SK-N-SH treated with all-trans-retinoic acid at 6 μM for 48 hours (cell line): Measurements from ENCODE around the gene LMBR1.

ENCODE experiments used
- ATAC-seq: fragments of 200-7000 bp; cut with Tn5 transposase; 3 replicates; pipeline ENCODE4 v1.9.1; 2020; ENCODE audit warnings: mild to moderate bottlenecking, moderate library complexity
- ARNTL ChIP-seq: fragments of 450-650 bp; formaldehyde crosslinking; IDR thresholded peaks from 2 replicates; pipeline ENCODE4 v1.5.0; 2020; ENCODE audit warnings: low read depth, mild to moderate bottlenecking, moderate library complexity, borderline replicate concordance
- BACH2 ChIP-seq: fragments of 250-450 bp; sonication (Bioruptor Pico); IDR thresholded peaks from 2 replicates; pipeline ENCODE4 v1.9.0; 2021; ENCODE audit warnings: mild to moderate bottlenecking, borderline replicate concordance
- CREB5 ChIP-seq: fragments of 250-450 bp; sonication (Bioruptor Pico); IDR thresholded peaks from 2 replicates; pipeline ENCODE4 v1.5.1; 2020; ENCODE audit warnings: low read depth, mild to moderate bottlenecking, moderate library complexity
- CSDC2 ChIP-seq: fragments of 250-450 bp; sonication (Bioruptor Pico); IDR thresholded peaks from 2 replicates; pipeline ENCODE4 v1.5.0; 2020; ENCODE audit warnings: mild to moderate bottlenecking, moderate library complexity
- CSRNP3 ChIP-seq: fragments of 250-450 bp; sonication (Bioruptor Pico); IDR thresholded peaks from 2 replicates; pipeline ENCODE4 v1.5.1; 2021; ENCODE audit warnings: mild to moderate bottlenecking, moderate library complexity
- ESRRG ChIP-seq: fragments of 250-450 bp; sonication (Bioruptor Pico); IDR thresholded peaks from 2 replicates; pipeline ENCODE4 v1.6.1; 2021; ENCODE audit warnings: mild to moderate bottlenecking
- GLIS3 ChIP-seq: fragments of 250-450 bp; sonication (Bioruptor Pico); IDR thresholded peaks from 2 replicates; pipeline ENCODE4 v1.5.0; 2020; ENCODE audit warnings: mild to moderate bottlenecking, moderate library complexity
- ISL1 ChIP-seq: fragments of 250-450 bp; sonication (Bioruptor Pico); IDR thresholded peaks from 2 replicates; pipeline ENCODE4 v2.1.2; 2022; ENCODE audit warnings: mild to moderate bottlenecking, moderate library complexity
- PATZ1 ChIP-seq: fragments of 250-450 bp; sonication (Bioruptor Pico); IDR thresholded peaks from 2 replicates; pipeline ENCODE4 v1.8.0; 2020; ENCODE audit warnings: mild to moderate bottlenecking, moderate library complexity, borderline replicate concordance
- POU6F1 ChIP-seq: fragments of 250-450 bp; sonication (Bioruptor Pico); IDR thresholded peaks from 2 replicates; pipeline ENCODE4 v1.8.0; 2021; ENCODE audit warnings: low read depth, mild to moderate bottlenecking, moderate library complexity, borderline replicate concordance
- PPARA ChIP-seq: fragments of 250-450 bp; sonication (Bioruptor Pico); IDR thresholded peaks from 2 replicates; pipeline ENCODE4 v1.5.0; 2020; ENCODE audit warnings: mild to moderate bottlenecking, borderline replicate concordance
- RARB ChIP-seq: fragments of 250-450 bp; sonication (Bioruptor Pico); IDR thresholded peaks from 2 replicates; pipeline ENCODE4 v1.8.0; 2021; ENCODE audit warnings: mild to moderate bottlenecking, moderate library complexity
- SNAI2 ChIP-seq: fragments of 250-450 bp; sonication (Bioruptor Pico); IDR thresholded peaks from 2 replicates; pipeline ENCODE4 v1.5.0; 2020; ENCODE audit warnings: mild to moderate bottlenecking, moderate library complexity
- TCF4 ChIP-seq: fragments of 250-450 bp; sonication (Bioruptor Pico); IDR thresholded peaks from 2 replicates; pipeline ENCODE4 v1.8.0; 2021; ENCODE audit warnings: mild to moderate bottlenecking, moderate library complexity, borderline replicate concordance
- TOX ChIP-seq: fragments of 250-450 bp; sonication (Bioruptor Pico); IDR thresholded peaks from 2 replicates; pipeline ENCODE4 v1.8.0; 2021; ENCODE audit warnings: mild to moderate bottlenecking, moderate library complexity, borderline replicate concordance
- TSHZ2 ChIP-seq: fragments of 250-450 bp; sonication (Bioruptor Pico); IDR thresholded peaks from 2 replicates; pipeline ENCODE4 v1.5.0; 2020; ENCODE audit warnings: mild to moderate bottlenecking, moderate library complexity
- ZFP3 ChIP-seq: fragments of 250-450 bp; sonication (Bioruptor Pico); IDR thresholded peaks from 2 replicates; pipeline ENCODE4 v1.5.0; 2020; ENCODE audit warnings: mild to moderate bottlenecking, moderate library complexity
- ZNF565 ChIP-seq: fragments of 450-650 bp; formaldehyde crosslinking; conservative IDR thresholded peaks from 2 replicates; pipeline ENCODE4 v1.5.0; 2020; ENCODE audit warnings: low read depth, mild to moderate bottlenecking, moderate library complexity
- ZNF8 ChIP-seq: fragments of 450-650 bp; formaldehyde crosslinking; IDR thresholded peaks from 2 replicates; pipeline ENCODE4 v1.5.0; 2020; ENCODE audit warnings: mild to moderate bottlenecking, moderate library complexity

LMBR1 gene

GRCh38 chr7:156691764-156692163 is 201.2 kb downstream of the LMBR1 start:
- no peak for ATAC-seq
- TF ChIP-seq CSRNP3 (CRISPR knock-in tag), result no peak
- no peak for TF ChIP-seq TSHZ2 (CRISPR knock-in tag)
- TF ChIP-seq SNAI2 (CRISPR knock-in tag), result no peak
- TF ChIP-seq CSDC2, result no peak
- no peak for TF ChIP-seq TOX (CRISPR knock-in tag)
- TF ChIP-seq CREB5 (CRISPR knock-in tag), result no peak
- TF ChIP-seq RARB (CRISPR knock-in tag), result no peak
- TF ChIP-seq ISL1 (CRISPR knock-in tag), result no peak
- no peak for TF ChIP-seq ESRRG (CRISPR knock-in tag)
- TF ChIP-seq POU6F1 (CRISPR knock-in tag), result no peak
- TF ChIP-seq GLIS3 (CRISPR knock-in tag), result no peak
- TF ChIP-seq ZFP3, result no peak
- TF ChIP-seq PPARA (CRISPR knock-in tag), result no peak
- TF ChIP-seq BACH2 (CRISPR knock-in tag), result no peak
- no peak for TF ChIP-seq ZNF8 (CRISPR knock-in tag)

GRCh38 chr7:156684661-156685060 is 208.3 kb downstream of the LMBR1 start:
- ATAC-seq, result no peak

GRCh38 chr7:156684251-156684650 is 208.7 kb downstream of the LMBR1 start:
- no peak for ATAC-seq
- TF ChIP-seq POU6F1 (CRISPR knock-in tag) (no peak), SNAI2 (CRISPR knock-in tag) (no peak), ZNF565 (CRISPR knock-in tag) (no peak), ARNTL (CRISPR knock-in tag) (no peak), RARB (CRISPR knock-in tag) (no peak), ISL1 (CRISPR knock-in tag) (no peak), ZNF8 (CRISPR knock-in tag) (no peak), TSHZ2 (CRISPR knock-in tag) (no peak), BACH2 (CRISPR knock-in tag) (no peak), PPARA (CRISPR knock-in tag) (no peak), TCF4 (CRISPR knock-in tag) (no peak)

More at GRCh38 chr7:156684661-156685060, 208.3 kb downstream of the LMBR1 start:
- no peak for TF ChIP-seq CSDC2
- no peak for TF ChIP-seq ZNF565 (CRISPR knock-in tag)
- no peak for TF ChIP-seq ISL1 (CRISPR knock-in tag)
- TF ChIP-seq PATZ1 (CRISPR knock-in tag), result no peak
- no peak for TF ChIP-seq ARNTL (CRISPR knock-in tag)
- TF ChIP-seq ZNF8 (CRISPR knock-in tag), result no peak
